ENCODE results near the gene KIF21A.
"Not testable (repeated sequence)": the region's sequence is repeated elsewhere in the genome, so short reads cannot be mapped to it uniquely, and the experiment has no call there.

KIF21A gene

GRCh38 chr12:39348523-39348922 is 94.4 kb downstream of the KIF21A start:
- in situ Hi-C loops (cut with MboI; ENCODE audit: low sequenced_read_pairs): no loop called here

DNA sequence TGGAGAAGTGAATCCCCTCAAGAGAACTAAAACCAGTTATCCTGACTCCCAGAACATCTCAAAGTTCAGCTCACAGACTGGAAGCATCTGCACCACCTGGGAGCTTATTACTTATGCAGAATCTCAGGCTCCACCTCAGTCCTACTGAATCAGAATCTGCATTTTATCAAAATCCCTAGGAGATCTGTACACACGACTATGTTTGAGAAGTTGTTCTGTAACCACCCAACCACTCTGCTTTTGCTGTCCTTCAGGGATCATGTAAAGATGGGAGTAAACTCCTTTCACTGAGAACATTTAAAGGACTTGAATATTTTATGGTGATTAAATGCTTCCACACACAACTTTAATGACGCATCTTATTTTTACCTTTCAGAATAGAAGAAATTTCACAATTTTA is 98.0 kb downstream of the KIF21A start:
- in situ Hi-C loops (cut with MboI; ENCODE audit: low sequenced_read_pairs): no loop called here

GRCh38 chr12:39343665-39344064 is 99.3 kb downstream of the KIF21A start:
- in situ Hi-C loops (cut with MboI; ENCODE audit: low sequenced_read_pairs): no loop called here

GRCh38 chr12:39341761-39342160 is 101.2 kb downstream of the KIF21A start:
- in situ Hi-C loops (cut with MboI; ENCODE audit: low sequenced_read_pairs): no loop called here

GRCh38 chr12:39341179-39341578 is 101.7 kb downstream of the KIF21A start:
- in situ Hi-C loops (cut with MboI; ENCODE audit: low sequenced_read_pairs): no loop called here

DNA sequence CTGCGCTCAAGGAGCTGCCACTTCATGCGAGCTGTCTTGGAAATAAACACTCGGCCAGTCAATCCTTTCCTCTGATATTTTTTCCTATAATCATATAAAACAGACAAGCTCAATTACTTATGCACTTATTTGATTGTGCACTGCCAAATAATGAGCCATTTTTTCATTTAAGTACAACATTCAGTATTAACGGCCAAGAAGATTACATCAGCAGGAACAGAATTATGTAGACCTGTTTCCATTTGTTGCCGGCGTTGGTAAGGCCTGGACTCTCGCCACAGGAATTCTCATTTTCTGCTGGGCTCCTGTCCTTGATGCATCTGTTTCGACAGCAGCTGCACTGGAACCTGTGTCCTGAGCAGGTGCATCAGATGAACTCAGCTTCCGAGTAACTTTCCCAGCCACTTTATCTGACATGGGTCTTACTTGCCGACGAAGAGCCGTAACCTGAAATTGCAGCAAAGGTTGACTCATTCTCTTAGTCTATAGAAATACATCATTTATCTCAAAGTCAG is 110.2 kb downstream of the KIF21A start:
- in situ Hi-C loops (cut with MboI; ENCODE audit: low sequenced_read_pairs): no loop called here

DNA sequence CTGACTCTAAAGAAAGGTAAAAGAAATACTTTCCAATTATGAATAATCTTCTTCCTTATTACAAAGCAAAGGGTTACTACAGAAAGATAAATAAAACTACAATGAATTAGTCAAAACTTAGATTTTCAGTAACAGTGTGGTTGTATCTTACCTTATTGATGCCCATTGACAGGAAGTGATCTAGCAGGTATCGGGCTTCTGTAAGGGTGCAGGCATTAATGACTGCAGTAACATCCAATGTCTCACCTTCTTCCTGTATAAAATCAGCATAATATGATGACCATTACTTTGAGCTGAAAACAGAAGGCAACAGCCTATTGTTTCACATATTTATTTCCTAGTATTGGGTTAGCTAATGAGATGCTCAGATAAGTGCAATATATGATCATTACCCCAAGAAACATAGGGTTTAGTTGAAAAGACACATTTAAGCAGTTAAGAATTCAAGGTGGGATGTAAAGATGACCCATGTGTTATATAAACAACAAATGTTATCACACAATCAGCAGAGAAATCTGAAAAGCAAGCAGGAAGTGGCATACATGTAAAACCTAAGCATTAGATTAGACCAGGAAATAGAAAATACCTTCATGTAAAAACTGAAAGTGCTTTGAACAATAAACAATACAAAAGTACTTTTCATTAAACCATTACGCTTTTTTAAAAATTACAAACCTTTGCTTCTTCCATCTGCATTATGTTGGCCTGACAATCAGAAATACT is 111.2 kb downstream of the KIF21A start:
- in situ Hi-C loops (cut with MboI; ENCODE audit: low sequenced_read_pairs): no loop called here

DNA sequence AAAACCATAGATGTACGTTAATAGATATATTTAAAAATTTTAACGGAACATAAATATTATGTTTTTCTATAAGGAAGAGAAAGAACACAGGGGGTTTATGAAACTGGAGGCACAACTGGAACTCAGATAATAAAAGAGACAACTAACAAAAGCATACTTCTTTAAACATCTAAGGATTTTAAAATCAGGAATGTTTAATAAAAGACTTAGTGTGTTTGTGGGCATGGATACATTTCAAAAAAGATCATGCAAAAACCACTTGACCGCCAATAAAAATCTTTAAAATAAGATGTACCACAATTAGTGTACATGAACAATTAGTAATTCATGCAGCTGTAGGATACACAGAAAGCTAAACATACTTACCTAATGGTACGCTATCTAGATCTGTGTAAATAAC is 113.0 kb downstream of the KIF21A start:
- in situ Hi-C loops (cut with MboI; ENCODE audit: low sequenced_read_pairs): no loop called here

- in situ Hi-C loops (cut with MboI; ENCODE audit: low sequenced_read_pairs): no loop called here
Observed at GRCh38 chr12:39329018-39329417, 113.9 kb downstream of the KIF21A start.

- in situ Hi-C loops (cut with MboI; ENCODE audit: low sequenced_read_pairs): no loop called here
Observed at GRCh38 chr12:39327965-39328364, 115.0 kb downstream of the KIF21A start.

DNA sequence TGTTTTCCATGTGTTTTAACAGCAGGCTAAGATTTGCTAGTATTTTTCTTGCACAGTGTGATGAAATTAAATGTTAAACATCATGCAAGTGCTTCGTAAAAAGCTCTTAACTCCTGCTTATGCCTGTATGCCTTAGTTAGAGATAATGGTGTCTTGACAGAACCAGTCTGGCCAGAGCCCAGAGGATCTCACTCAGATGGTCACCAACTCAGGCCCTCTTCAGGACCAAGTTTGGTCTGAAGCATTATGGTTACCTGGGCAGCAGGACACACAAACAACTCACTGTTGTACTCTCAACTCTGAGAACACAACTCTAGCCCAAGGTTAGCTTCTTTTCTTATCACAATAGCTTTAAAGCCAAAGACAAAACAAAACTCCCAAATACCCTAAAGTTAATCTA is 115.4 kb downstream of the KIF21A start:
- in situ Hi-C loops (cut with MboI; ENCODE audit: low sequenced_read_pairs): no loop called here

GRCh38 chr12:39319180-39319579 is 123.7 kb downstream of the KIF21A start:
- in situ Hi-C loops (cut with MboI; ENCODE audit: low sequenced_read_pairs): no loop called here

GRCh38 chr12:39314547-39314946 is 128.4 kb downstream of the KIF21A start:
- in situ Hi-C loops (cut with MboI; ENCODE audit: low sequenced_read_pairs): no loop called here

DNA sequence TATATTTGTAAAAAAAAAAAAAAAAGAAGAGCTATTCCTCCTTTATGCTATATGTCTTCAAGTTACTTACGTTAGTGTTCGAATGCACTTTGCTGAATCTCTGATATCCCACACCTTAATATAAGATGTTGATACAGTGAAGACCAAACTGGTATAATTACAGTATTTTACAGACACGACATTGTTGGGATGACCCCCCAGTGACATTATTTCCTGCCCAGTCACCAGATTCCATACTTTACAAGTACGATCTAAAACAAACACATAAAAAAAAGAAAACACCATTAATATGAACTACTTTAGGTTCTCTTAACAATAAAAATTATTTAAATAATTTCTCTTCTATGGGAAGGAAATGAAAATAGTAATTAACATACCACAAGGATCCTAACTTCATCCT is 133.4 kb downstream of the KIF21A start:
- in situ Hi-C loops (cut with MboI; ENCODE audit: low sequenced_read_pairs): no loop called here

- in situ Hi-C loops (cut with MboI; ENCODE audit: low sequenced_read_pairs): no loop called here
Observed at GRCh38 chr12:39301422-39301821, 141.5 kb downstream of the KIF21A start.

GRCh38 chr12:39300799-39301198 is 142.1 kb downstream of the KIF21A start:
- in situ Hi-C loops (cut with MboI; ENCODE audit: low sequenced_read_pairs): no loop called here

DNA sequence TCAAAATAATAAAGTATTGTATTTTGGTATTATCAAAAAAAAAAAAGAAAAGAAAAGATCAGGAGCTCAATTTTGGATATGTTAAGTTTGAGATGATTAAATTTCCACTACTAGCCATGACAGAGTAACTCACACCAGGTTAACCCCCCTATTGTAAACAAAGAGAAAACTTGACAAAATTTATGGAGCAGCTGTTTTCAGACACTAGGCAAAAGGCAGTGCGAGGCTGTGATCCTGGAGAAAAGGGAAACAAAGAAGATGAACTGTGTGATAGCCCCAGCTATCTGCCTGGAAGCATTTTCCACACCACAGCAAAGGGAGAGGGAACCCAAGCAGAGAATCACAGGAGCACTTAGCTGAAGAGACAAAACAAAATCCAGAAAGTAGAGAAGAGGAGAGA is 145.0 kb downstream of the KIF21A start:
- in situ Hi-C loops (cut with MboI; ENCODE audit: low sequenced_read_pairs): no loop called here

GRCh38 chr12:39296496-39296895 is 146.4 kb downstream of the KIF21A start:
- in situ Hi-C loops (cut with MboI; ENCODE audit: low sequenced_read_pairs): no loop called here

GRCh38 chr12:39295593-39295992 is 147.3 kb downstream of the KIF21A start:
- in situ Hi-C loops (cut with MboI; ENCODE audit: low sequenced_read_pairs): not testable (repeated sequence)

- in situ Hi-C loops (cut with MboI; ENCODE audit: low sequenced_read_pairs): no loop called here
Observed at GRCh38 chr12:39294715-39295114, 148.2 kb downstream of the KIF21A start.

- in situ Hi-C loops (cut with MboI; ENCODE audit: low sequenced_read_pairs): no loop called here
Observed at GRCh38 chr12:39292125-39292630, 150.7 kb downstream of the KIF21A start.

- in situ Hi-C loops (cut with MboI; ENCODE audit: low sequenced_read_pairs): no loop called here
Observed at GRCh38 chr12:39287817-39288216, 155.1 kb downstream of the KIF21A start.

DNA sequence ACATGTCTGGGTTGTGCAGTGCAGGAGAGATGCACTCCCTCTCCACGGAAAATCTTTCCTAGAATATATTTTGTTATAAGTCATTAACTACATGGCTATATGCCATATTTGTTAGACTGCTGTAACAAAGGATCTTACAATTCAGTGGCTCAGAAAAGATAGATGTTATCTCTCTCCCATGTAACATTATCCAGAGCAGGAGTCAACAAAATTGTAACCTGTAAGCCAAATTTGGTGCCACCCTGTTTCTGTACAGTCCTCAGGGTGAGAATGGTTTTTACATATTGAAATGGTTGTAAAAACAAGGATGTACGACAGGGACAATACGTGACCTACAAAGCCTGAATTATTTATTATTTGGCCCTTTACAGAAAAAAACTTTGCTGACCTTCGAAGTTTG is 155.5 kb downstream of the KIF21A start:
- in situ Hi-C loops (cut with MboI; ENCODE audit: low sequenced_read_pairs): no loop called here
